ENCODE data around the gene SLC22A23.
"Not testable (repeated sequence)": the region's sequence is repeated elsewhere in the genome, so short reads cannot be mapped to it uniquely, and the experiment has no call there.

SLC22A23 gene

GRCh38 chr6:3251462-3252314, 205.2 kb downstream of the SLC22A23 start:
- Mint-ChIP-seq H3K36me3 (ENCODE audit: low read depth) (no peaks in the 10 kb centered on the region), H3K9me3 (peaks cover 5% of the 10 kb centered on the region), H3K27me3 (ENCODE audit: low read depth) (peaks cover 39% of the 10 kb centered on the region), H3K4me3 (peak overlapping the region; percentile 37), H3K27ac (no peak overlapping the region), H3K4me1 (ENCODE audit: low read depth) (peaks cover 10% of the 10 kb centered on the region)
- peak; percentile 76 for DNase-seq (ENCODE audit: low spot score)

DNA sequence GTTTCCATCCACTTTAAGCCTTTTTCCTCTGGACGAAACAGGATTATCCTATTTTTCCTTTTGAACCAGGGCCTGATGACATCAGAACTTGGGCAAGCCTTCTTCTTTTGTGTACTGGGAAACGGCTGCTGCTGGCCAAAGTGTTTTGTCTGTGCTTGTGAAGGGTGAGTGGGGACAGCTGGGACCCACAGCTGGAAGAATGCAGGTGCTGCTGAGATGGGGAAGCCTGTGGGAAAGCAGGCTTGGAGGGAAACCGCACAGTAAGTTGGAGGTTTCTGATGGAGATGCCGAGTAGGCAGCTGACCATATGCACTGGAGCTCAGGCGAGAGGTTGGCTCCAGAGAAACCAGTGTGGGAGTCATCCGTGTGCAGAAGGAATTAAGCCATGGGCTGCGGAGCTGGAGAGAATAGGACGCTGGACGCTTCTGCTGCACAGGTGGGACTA, 206.6 kb downstream of the SLC22A23 start:
- Mint-ChIP-seq H3K4me1 (ENCODE audit: low read depth) (peaks cover 10% of the 10 kb centered on the region), H3K4me3 (no peak overlapping the region), H3K9me3 (peaks cover 5% of the 10 kb centered on the region), H3K27me3 (ENCODE audit: low read depth) (peaks cover 35% of the 10 kb centered on the region), H3K36me3 (ENCODE audit: low read depth) (no peaks in the 10 kb centered on the region), H3K27ac (no peak overlapping the region)
- no peak for DNase-seq (ENCODE audit: low spot score)

GRCh38 chr6:3249821-3250220, 207.0 kb downstream of the SLC22A23 start:
- no peak for DNase-seq (ENCODE audit: low spot score)
- H3K27me3 Mint-ChIP-seq (ENCODE audit: low read depth): peaks cover 34% of the 10 kb centered on the region
- H3K4me3 Mint-ChIP-seq: no peak overlapping the region
- no peaks in the 10 kb centered on the region for H3K36me3 Mint-ChIP-seq (ENCODE audit: low read depth)
- H3K27ac Mint-ChIP-seq: no peak overlapping the region
- peaks cover 10% of the 10 kb centered on the region for H3K4me1 Mint-ChIP-seq (ENCODE audit: low read depth)
- peaks cover 5% of the 10 kb centered on the region for H3K9me3 Mint-ChIP-seq

- Mint-ChIP-seq H3K27me3 (ENCODE audit: low read depth) (peaks cover 45% of the 10 kb centered on the region), H3K27ac (no peak overlapping the region), H3K36me3 (ENCODE audit: low read depth) (no peaks in the 10 kb centered on the region)
Observed at GRCh38 chr6:3247255-3248146, 209.3 kb downstream of the SLC22A23 start.

GRCh38 chr6:3245216-3245615, 211.6 kb downstream of the SLC22A23 start:
- Mint-ChIP-seq H3K36me3 (ENCODE audit: low read depth) (no peaks in the 10 kb centered on the region), H3K27me3 (ENCODE audit: low read depth) (peaks cover 44% of the 10 kb centered on the region), H3K9me3 (no peaks in the 10 kb centered on the region), H3K4me3 (no peak overlapping the region), H3K4me1 (ENCODE audit: low read depth) (no peaks in the 10 kb centered on the region), H3K27ac (no peak overlapping the region)
- DNase-seq (ENCODE audit: low spot score): no peak

More at GRCh38 chr6:3247255-3248146, 209.3 kb downstream of the SLC22A23 start:
- DNase-seq (ENCODE audit: low spot score): no peak
- Mint-ChIP-seq H3K9me3 (no peaks in the 10 kb centered on the region), H3K4me3 (no peak overlapping the region), H3K4me1 (ENCODE audit: low read depth) (peaks cover 10% of the 10 kb centered on the region)

- H3K36me3 Mint-ChIP-seq (ENCODE audit: low read depth); H3K4me3 Mint-ChIP-seq; H3K27ac Mint-ChIP-seq; H3K9me3 Mint-ChIP-seq; H3K4me1 Mint-ChIP-seq (ENCODE audit: low read depth); DNase-seq (ENCODE audit: low spot score): not testable (repeated sequence)
- peaks cover 47% of the 10 kb centered on the region for H3K27me3 Mint-ChIP-seq (ENCODE audit: low read depth)
Observed at GRCh38 chr6:3244832-3245161, 212.1 kb downstream of the SLC22A23 start.

DNA sequence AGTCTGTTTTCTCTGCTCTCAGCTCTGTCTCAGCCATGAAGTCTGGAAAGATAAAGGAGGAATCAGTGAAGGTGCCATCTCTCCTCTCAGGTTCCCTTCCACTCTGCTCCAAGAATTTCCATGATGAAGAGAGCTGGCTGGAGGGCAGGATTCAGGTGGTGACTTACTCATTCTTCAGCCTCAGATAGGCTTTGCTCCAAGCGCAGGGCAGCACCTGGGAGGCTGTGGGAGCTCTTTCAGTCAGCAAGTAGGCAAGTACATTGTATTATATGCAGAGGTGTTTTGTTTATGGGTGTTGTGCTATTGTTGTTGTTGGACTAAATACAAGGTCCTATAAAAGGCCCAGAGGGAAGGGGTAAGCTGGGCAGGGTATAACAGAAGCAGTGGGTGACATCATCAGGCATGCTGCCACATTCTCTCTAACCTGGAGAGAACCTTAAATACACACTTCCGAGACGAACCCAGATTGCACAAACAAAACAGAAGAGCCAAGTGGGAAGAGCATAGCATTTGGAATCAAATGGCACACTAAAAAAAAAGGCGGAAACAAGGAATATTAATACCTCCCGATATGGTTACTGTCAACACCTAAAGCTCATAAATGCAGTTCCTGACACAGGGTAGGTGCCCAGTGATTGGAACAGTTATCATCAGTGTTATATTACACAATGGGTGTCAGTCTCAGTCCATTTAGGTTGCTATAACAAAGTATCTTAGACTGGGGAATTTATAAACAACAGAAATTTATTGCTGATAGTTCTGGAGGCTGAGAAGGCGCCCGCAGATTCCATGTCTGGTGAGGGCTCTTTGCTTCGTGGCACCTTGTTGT, 212.6 kb downstream of the SLC22A23 start:
- Mint-ChIP-seq H3K4me3 (no peak overlapping the region), H3K36me3 (ENCODE audit: low read depth) (no peaks in the 10 kb centered on the region), H3K27ac (no peak overlapping the region), H3K4me1 (ENCODE audit: low read depth) (no peaks in the 10 kb centered on the region), H3K27me3 (ENCODE audit: low read depth) (peaks cover 45% of the 10 kb centered on the region), H3K9me3 (no peaks in the 10 kb centered on the region)
- no peak for DNase-seq (ENCODE audit: low spot score)

DNA sequence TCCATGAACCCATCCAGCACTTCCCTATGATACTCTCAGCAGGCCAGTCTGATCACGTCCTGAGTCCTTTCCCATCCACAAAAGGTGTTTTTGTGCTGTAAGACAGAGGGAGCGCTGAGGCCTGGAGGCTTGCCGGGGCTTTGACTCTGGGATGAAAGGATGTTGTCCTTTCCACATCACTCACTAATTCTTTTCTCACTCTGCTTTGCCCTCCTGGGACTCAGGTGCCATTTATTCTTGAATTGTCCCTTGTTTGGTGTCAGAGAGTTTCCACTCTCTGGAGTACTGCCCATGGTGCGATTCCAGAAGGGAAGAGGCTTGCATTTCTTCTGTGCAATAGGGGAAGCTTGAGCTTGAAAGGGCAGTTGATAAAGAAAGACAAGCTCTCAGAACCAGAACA, 214.1 kb downstream of the SLC22A23 start:
- Mint-ChIP-seq H3K27ac (no peak overlapping the region), H3K27me3 (ENCODE audit: low read depth) (peaks cover 48% of the 10 kb centered on the region), H3K4me1 (ENCODE audit: low read depth) (no peaks in the 10 kb centered on the region), H3K4me3 (no peak overlapping the region), H3K9me3 (no peaks in the 10 kb centered on the region), H3K36me3 (ENCODE audit: low read depth) (no peaks in the 10 kb centered on the region)
- no peak for DNase-seq (ENCODE audit: low spot score)

DNA sequence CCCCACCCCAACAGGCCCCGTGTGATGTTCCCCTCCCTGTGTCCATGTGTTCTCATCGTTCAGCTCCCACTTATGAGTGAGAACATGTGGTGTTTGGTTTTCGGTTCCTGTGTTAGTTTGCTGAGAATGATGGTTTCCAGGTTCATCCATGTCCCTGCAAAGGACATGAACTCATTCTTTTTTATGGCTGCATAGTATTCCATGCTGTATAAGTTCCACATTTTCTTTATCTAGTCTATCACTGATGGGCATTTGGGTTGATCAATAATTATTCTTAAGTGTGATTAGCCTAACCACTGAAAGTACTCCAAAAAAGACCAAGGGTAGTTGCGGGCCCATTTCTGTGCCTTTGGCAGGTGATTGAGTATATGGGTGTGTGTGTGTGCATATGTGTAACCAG, 215.1 kb downstream of the SLC22A23 start:
- not testable (repeated sequence) for H3K4me3 Mint-ChIP-seq; DNase-seq (ENCODE audit: low spot score); H3K27ac Mint-ChIP-seq; H3K9me3 Mint-ChIP-seq; H3K4me1 Mint-ChIP-seq (ENCODE audit: low read depth); H3K36me3 Mint-ChIP-seq (ENCODE audit: low read depth)
- peaks cover 49% of the 10 kb centered on the region for H3K27me3 Mint-ChIP-seq (ENCODE audit: low read depth)

DNA sequence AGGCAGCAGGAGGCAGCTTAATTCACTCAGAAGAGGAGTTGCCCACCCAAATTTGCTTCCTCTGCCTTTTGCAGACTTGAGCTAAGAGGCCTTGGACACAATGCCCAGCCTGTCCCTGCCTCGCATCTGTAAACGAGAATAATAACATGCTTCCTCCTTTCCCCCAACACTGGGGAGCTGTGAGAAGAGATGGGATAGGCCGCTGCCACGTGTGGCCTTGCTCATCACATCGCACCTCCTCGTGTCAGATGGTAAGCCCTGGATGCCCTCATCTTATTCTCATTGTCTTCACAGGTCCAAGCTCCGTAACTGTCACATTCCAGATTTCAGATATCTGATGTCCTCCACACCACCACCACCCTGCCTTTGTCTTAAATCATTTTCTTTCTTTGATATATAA, 216.3 kb downstream of the SLC22A23 start:
- H3K4me3 Mint-ChIP-seq: no peak overlapping the region
- H3K9me3 Mint-ChIP-seq: no peaks in the 10 kb centered on the region
- H3K36me3 Mint-ChIP-seq (ENCODE audit: low read depth): no peaks in the 10 kb centered on the region
- H3K27me3 Mint-ChIP-seq (ENCODE audit: low read depth): peaks cover 56% of the 10 kb centered on the region
- no peak overlapping the region for H3K27ac Mint-ChIP-seq
- no peak for DNase-seq (ENCODE audit: low spot score)
- peaks cover 2% of the 10 kb centered on the region for H3K4me1 Mint-ChIP-seq (ENCODE audit: low read depth)

- Mint-ChIP-seq H3K27ac (no peak overlapping the region), H3K9me3 (no peaks in the 10 kb centered on the region), H3K36me3 (ENCODE audit: low read depth) (no peaks in the 10 kb centered on the region), H3K4me1 (ENCODE audit: low read depth) (peaks cover 3% of the 10 kb centered on the region), H3K27me3 (ENCODE audit: low read depth) (peaks cover 66% of the 10 kb centered on the region), H3K4me3 (no peak overlapping the region)
- no peak for DNase-seq (ENCODE audit: low spot score)
Observed at GRCh38 chr6:3239110-3239830, 217.6 kb downstream of the SLC22A23 start.

GRCh38 chr6:3237761-3238662, 218.8 kb downstream of the SLC22A23 start:
- Mint-ChIP-seq H3K27me3 (ENCODE audit: low read depth) (peaks cover 67% of the 10 kb centered on the region), H3K36me3 (ENCODE audit: low read depth) (no peaks in the 10 kb centered on the region), H3K9me3 (no peaks in the 10 kb centered on the region), H3K4me3 (no peak overlapping the region), H3K27ac (no peak overlapping the region), H3K4me1 (ENCODE audit: low read depth) (peaks cover 3% of the 10 kb centered on the region)
- DNase-seq (ENCODE audit: low spot score): no peak

Measured in T-helper 2 cell treated with Interferon-gamma antibody and Interleukin-4, amounts not matched to agents 5 μg/mL and 100 μg/mL, for 36 hours (primary cell).